H1 (cell line): ENCODE measurements around the gene FKBP5. TPM values are rescaled to one million over a fixed set of nuclear protein-coding genes. Genes with fewer than 3 reads are reported as not detected.

Experiments
- ATF2 ChIP-seq: IDR thresholded peaks from 2 replicates; pipeline ENCODE4 v1.6.1; 2012; ENCODE audit warnings: low read length, inconsistent platforms
- KDM5A ChIP-seq: fragments of 200-600 bp; IDR thresholded peaks from 2 replicates; pipeline ENCODE4 v1.7.1; 2012; ENCODE audit warnings: mild to moderate bottlenecking, low read length, inconsistent platforms, mixed read lengths
- RFX5 ChIP-seq: IDR thresholded peaks from 2 replicates; pipeline ENCODE4 v1.6.1; 2011; ENCODE audit warnings: low read depth, low read length, improper control_type of control experiment, borderline replicate concordance
- polyA plus RNA-seq, 7 experiments: library from polyadenylated mRNA; depleted of rRNA in 3 of 7; stranded (reverse) in 5 of 7; unstranded in 2 of 7; fragments of >200 nt in 5 of 7; fragments of 200-250 nt in 2 of 7; gene quantifications; 1 replicate in 5 of 7; 2 replicates in 1 of 7; 4 replicates in 1 of 7; pipeline versions ENCODE4 v1.2.1 to v1.2.3, GENCODE V29; 2011 to 2013; ENCODE audit warnings: missing spikeins in 2 of 7, mixed read lengths in 2 of 7
- total RNA-seq: library from RNA; stranded (reverse); fragmentation: NEBNext Ultra II Directional; extraction: Animal tissue kit (Norgen Biotek cat#: 25700); gene quantifications from 2 replicates; pipeline ENCODE4 v1.2.1, GENCODE V29; 2021

Gene FKBP5
- total and polyA plus RNA-seq, 2 of the 8 experiments (the other 6 are each of a cell fraction or from before 2014, with no cell fraction given): 14.3 to 40.4 TPM

GRCh38 chr6:35562060-35562459, 126.7 kb downstream of the FKBP5 start (continued):
- TF ChIP-seq RFX5: no peak
- no peak for TF ChIP-seq KDM5A
- TF ChIP-seq ATF2: no peak
